IMR-90 (cell line): Measurements from ENCODE around the gene LETM1. TPM values are rescaled to one million over a fixed set of nuclear protein-coding genes. Genes with fewer than 3 reads are reported as not detected.

ENCODE experiments used
- ATAC-seq: fragments of 200-7000 bp; cut with Tn5 transposase; 2 replicates; pipeline ENCODE4 v1.9.1; 2020; ENCODE audit warnings: low read depth, mild to moderate bottlenecking, moderate library complexity
- BruUV-seq: library from RNA; stranded (reverse); fragments of 400-500 nt; replicated peaks from 2 replicates; lab custom pipeline; 2021; lab: Mats Ljungman, UMichigan
- CTCF ChIA-PET: fragments of 300-600 bp; formaldehyde crosslinking; extraction: SDS; loops from one replicate; lab custom pipeline; 2021; ENCODE audit warnings: antibody characterized with exemption; lab: Yijun Ruan, JAX
- POLR2A ChIA-PET: fragments of 300-600 bp; sonication (Branson Sonifier 250); formaldehyde crosslinking; loops from one replicate; lab custom pipeline; 2022; ENCODE audit warnings: antibody characterized with exemption; ENCODE audit not compliant: unreplicated experiment; lab: Charles Lee
- DNase-seq: peaks from one replicate; pipeline ENCODE4 v3.0.0; 2013
- H2AFZ ChIP-seq: replicated peaks from 2 replicates; pipeline ENCODE3; 2013; ENCODE audit warnings: low read length, mild to moderate bottlenecking; ENCODE audit not compliant: poor library complexity
- H2AK5ac ChIP-seq: 2 replicates; pipeline ENCODE4 v1.6.1; 2013; ENCODE audit warnings: low read depth, low read length, inconsistent platforms
- H2AK9ac ChIP-seq: replicated peaks from 2 replicates; pipeline ENCODE3; 2013; ENCODE audit warnings: mild to moderate bottlenecking, low read depth, low read length, moderate library complexity; ENCODE audit not compliant: poor library complexity
- H2BK120ac ChIP-seq: 2 replicates; pipeline ENCODE4 v1.6.1; 2013; ENCODE audit warnings: low read depth, low read length, inconsistent platforms
- H2BK15ac ChIP-seq: 3 replicates; pipeline ENCODE4 v1.6.1; 2013; ENCODE audit warnings: low read depth, low read length, inconsistent platforms
- H2BK20ac ChIP-seq: 2 replicates; pipeline ENCODE4 v1.6.1; 2013; ENCODE audit warnings: low read depth, mild to moderate bottlenecking, inconsistent platforms, low read length, moderate library complexity
- H2BK5ac ChIP-seq: 2 replicates; pipeline ENCODE4 v1.6.1; 2013; ENCODE audit warnings: mild to moderate bottlenecking, low read depth, low read length, inconsistent platforms; ENCODE audit not compliant: poor library complexity, severe bottlenecking
- H3K14ac ChIP-seq: replicated peaks from 2 replicates; pipeline ENCODE4 v1.6.1; 2013; ENCODE audit warnings: low read depth, low read length, inconsistent platforms
- H3K18ac ChIP-seq: 2 replicates; pipeline ENCODE4 v1.6.1; 2013; ENCODE audit warnings: low read depth, low read length, control low read depth
- H3K23ac ChIP-seq: 2 replicates; pipeline ENCODE4 v1.6.1; 2013; ENCODE audit warnings: low read depth, low read length, inconsistent platforms
- H3K27ac ChIP-seq: 2 replicates; pipeline ENCODE4 v1.5.1; 2013; ENCODE audit warnings: mild to moderate bottlenecking, control low read depth, low read length; ENCODE audit not compliant: insufficient read depth
- H3K27me3 ChIP-seq: 2 replicates; pipeline ENCODE4 v1.6.1; 2013; ENCODE audit warnings: low read length; ENCODE audit not compliant: control insufficient read depth, insufficient read depth
- H3K36me3 ChIP-seq: 2 replicates; pipeline ENCODE4 v1.6.1; 2013; ENCODE audit warnings: low read length, mixed read lengths; ENCODE audit not compliant: control insufficient read depth, insufficient read depth
- H3K4ac ChIP-seq: 2 replicates; pipeline ENCODE4 v1.6.1; 2013; ENCODE audit warnings: low read depth, low read length, inconsistent platforms
- H3K4me1 ChIP-seq: 2 replicates; pipeline ENCODE4 v1.6.1; 2013; ENCODE audit warnings: low read length, mixed read lengths; ENCODE audit not compliant: control insufficient read depth, insufficient read depth
- H3K4me2 ChIP-seq: 2 replicates; pipeline ENCODE4 v1.6.1; 2013; ENCODE audit warnings: low read depth, mild to moderate bottlenecking, control low read depth, low read length, moderate library complexity
- H3K4me3 ChIP-seq: 2 replicates; pipeline ENCODE4 v1.5.1; 2013; ENCODE audit warnings: low read depth, mild to moderate bottlenecking, control low read depth, low read length, moderate library complexity; ENCODE audit not compliant: insufficient read depth
- H3K56ac ChIP-seq: 2 replicates; pipeline ENCODE4 v1.6.1; 2013; ENCODE audit warnings: low read length, inconsistent platforms; ENCODE audit not compliant: insufficient read depth; ENCODE audit errors: extremely low read depth
- H3K79me1 ChIP-seq, 2 experiments: 2 replicates each; pipeline ENCODE4 v1.6.1; 2013; ENCODE audit warnings: low read length in 2 of 2, inconsistent platforms in 1 of 2, low read depth in 1 of 2
- H3K9ac ChIP-seq: 2 replicates; pipeline ENCODE4 v1.6.1; 2013; ENCODE audit warnings: low read depth, low read length, control low read depth
- H3K9me1 ChIP-seq: 2 replicates; pipeline ENCODE4 v1.6.1; 2013; ENCODE audit warnings: low read length, inconsistent platforms; ENCODE audit not compliant: insufficient read depth
- H3K9me3 ChIP-seq: 2 replicates; pipeline ENCODE4 v1.6.1; 2013; ENCODE audit warnings: low read length; ENCODE audit not compliant: control insufficient read depth, insufficient read depth
- H4K20me1 ChIP-seq: 2 replicates; pipeline ENCODE4 v1.6.1; 2013; ENCODE audit warnings: low read length, inconsistent platforms; ENCODE audit not compliant: insufficient read depth
- H4K5ac ChIP-seq: 2 replicates; pipeline ENCODE4 v1.6.1; 2013; ENCODE audit warnings: mild to moderate bottlenecking, low read depth, low read length, control low read depth
- H4K8ac ChIP-seq, 2 experiments: 2 replicates each; pipeline ENCODE4 v1.6.1; 2013; ENCODE audit warnings: low read depth in 2 of 2, low read length in 2 of 2, control low read depth in 1 of 2, inconsistent platforms in 1 of 2
- H4K91ac ChIP-seq: 2 replicates; pipeline ENCODE4 v1.6.1; 2013; ENCODE audit warnings: low read depth, low read length, inconsistent platforms; ENCODE audit not compliant: insufficient read depth
- BHLHE40 ChIP-seq: fragments of 150-350 bp; IDR thresholded peaks from 2 replicates; pipeline ENCODE4 v1.6.1; 2016; ENCODE audit warnings: mild to moderate bottlenecking, low read depth, low read length
- CHD1 ChIP-seq: IDR thresholded peaks from 2 replicates; pipeline ENCODE4 v1.6.1; 2012; ENCODE audit warnings: low read depth, low read length, improper control_type of control experiment
- FOS ChIP-seq: fragments of 150-350 bp; IDR thresholded peaks from 2 replicates; pipeline ENCODE4 v1.6.1; 2016; ENCODE audit warnings: low read depth, low read length
- MAFK ChIP-seq: IDR thresholded peaks from 2 replicates; pipeline ENCODE4 v1.6.1; 2012; ENCODE audit warnings: low read depth, low read length, improper control_type of control experiment
- MXI1 ChIP-seq: IDR thresholded peaks from 2 replicates; pipeline ENCODE4 v1.6.1; 2012; ENCODE audit warnings: low read depth, mild to moderate bottlenecking, low read length, moderate library complexity, borderline replicate concordance
- NFE2L2 ChIP-seq: fragments of 150-350 bp; IDR thresholded peaks from 2 replicates; pipeline ENCODE4 v1.6.1; 2016; ENCODE audit warnings: low read depth, mild to moderate bottlenecking, low read length
- POLR2A ChIP-seq: IDR thresholded peaks from 2 replicates; pipeline ENCODE4 v1.6.1; 2012; ENCODE audit warnings: mild to moderate bottlenecking, low read depth, low read length
- RAD21 ChIP-seq: IDR thresholded peaks from 2 replicates; pipeline ENCODE4 v1.6.1; 2012; ENCODE audit warnings: low read length, improper control_type of control experiment
- RCOR1 ChIP-seq: IDR thresholded peaks from 2 replicates; pipeline ENCODE4 v1.6.1; 2012; ENCODE audit warnings: mild to moderate bottlenecking, low read length, improper control_type of control experiment; ENCODE audit not compliant: insufficient replicate concordance
- RFX5 ChIP-seq: IDR thresholded peaks from 2 replicates; pipeline ENCODE4 v1.8.0; 2012; ENCODE audit warnings: low read depth, mild to moderate bottlenecking, low read length, moderate library complexity
- SMC3 ChIP-seq: fragments of 150-350 bp; IDR thresholded peaks from 2 replicates; pipeline ENCODE4 v1.6.1; 2016; ENCODE audit warnings: low read depth, mild to moderate bottlenecking, antibody characterized with exemption, low read length, moderate library complexity
- USF2 ChIP-seq: fragments of 150-350 bp; IDR thresholded peaks from 2 replicates; pipeline ENCODE4 v1.6.1; 2017; ENCODE audit warnings: mild to moderate bottlenecking, antibody characterized with exemption, low read length, low read depth
- WGBS, 2 experiments: methylation state at CpG; one replicate each; pipeline versions ENCODE4 v1.1.5 to v1.1.7; 2013; ENCODE audit warnings: missing lambda C conversion rate in 2 of 2; ENCODE audit not compliant: insufficient read length in 1 of 2; ENCODE audit errors: extremely low coverage in 2 of 2; 5-methylcytosine and 5-hydroxymethylcytosine counted together
- dilution Hi-C: fragments of 300-500 bp; cut with HindIII; formaldehyde crosslinking; loops from one replicate; pipeline ENCODE4 v1.14.3; 2018; ENCODE audit warnings: low sequenced_read_pairs; ENCODE audit not compliant: unreplicated experiment
- in situ Hi-C: fragments of 300-500 bp; cut with MboI; formaldehyde crosslinking; loops from 3 replicates; pipeline ENCODE4 v1.14.3; 2019; ENCODE audit warnings: low sequenced_read_pairs, inconsistent platforms, mixed read lengths
- intact Hi-C: fragments of 100-400 bp; cut with micrococcal nuclease; formaldehyde crosslinking; loops from 2 replicates; pipeline ENCODE4 v1.10.0; 2022
- polyA plus RNA-seq, 3 experiments: library from polyadenylated mRNA; depleted of rRNA; stranded (reverse); fragments of >200 nt; gene quantifications; 2 replicates each; pipeline ENCODE4 v1.2.3, GENCODE V29; 2012; ENCODE audit warnings: low replicate concordance in 1 of 3
- total RNA-seq: library from RNA; depleted of rRNA; stranded (reverse); fragments of >200 nt; gene quantifications from 2 replicates; pipeline ENCODE4 v1.2.3, GENCODE V29; 2012
- TF ChIP-seq, protein P1 (sequence below): fragments of 150-350 bp; IDR thresholded peaks from 2 replicates; pipeline ENCODE4 v1.6.1; 2016; ENCODE audit warnings: low read depth, mild to moderate bottlenecking, low read length, moderate library complexity, borderline replicate concordance

The LETM1 gene
- total and polyA plus RNA-seq, 2 of the 4 experiments (the other 2 are of a cell fraction) = 25.0 to 49.3 TPM

DNA sequence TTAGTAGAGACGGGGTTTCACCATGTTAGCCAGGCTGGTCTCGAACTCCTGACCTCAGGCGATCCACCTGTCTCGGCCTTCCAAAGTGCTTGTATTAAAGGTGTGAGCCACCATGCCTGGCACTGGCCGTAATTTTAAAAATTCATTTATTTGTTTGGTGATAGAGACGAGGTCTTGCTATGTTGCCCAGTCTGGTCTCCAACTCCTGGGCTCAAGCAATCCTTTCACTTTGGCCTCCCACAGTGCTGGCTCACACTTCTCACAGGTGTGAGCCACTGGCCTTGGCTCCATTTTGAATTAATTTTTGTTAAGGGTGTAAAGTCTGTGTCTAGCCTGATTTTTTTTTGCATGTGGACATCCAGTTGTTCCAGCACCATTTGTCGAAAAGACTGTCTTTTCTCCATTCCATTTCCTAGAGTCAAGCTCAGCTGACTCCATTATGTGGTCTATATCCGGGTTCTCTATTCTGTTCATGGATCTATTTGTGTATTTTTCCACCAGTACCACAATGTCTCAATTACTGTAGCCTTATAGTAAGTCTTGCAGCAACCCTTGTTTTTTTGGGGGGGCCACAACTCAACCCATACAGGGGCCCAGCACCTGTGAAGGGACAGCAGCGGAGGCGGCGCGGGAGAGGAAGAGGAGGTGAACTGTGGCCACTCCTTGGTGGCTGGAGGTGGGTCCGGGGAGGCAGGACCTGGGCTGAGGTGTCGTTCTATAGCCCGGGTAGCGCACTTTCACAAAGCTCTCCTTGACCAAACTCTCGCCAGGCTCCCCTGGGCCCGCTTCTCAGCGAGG, 13.8 kb upstream of the LETM1 start:
- peak overlapping the region; percentile 85 for H3K4me2 ChIP-seq
- H3K23ac ChIP-seq = peak overlapping the region; percentile 78; the same call in 1 of the 2 replicates
- TF ChIP-seq MXI1 (no peak), FOS (no peak), MAFK (no peak), BHLHE40 (no peak), RCOR1 (no peak), RFX5 (no peak), POLR2A (no peak), NFE2L2 (no peak), CHD1 (no peak), USF2 (no peak), SMC3 (no peak), RAD21 (no peak)
- TF ChIP-seq, protein P1, sequence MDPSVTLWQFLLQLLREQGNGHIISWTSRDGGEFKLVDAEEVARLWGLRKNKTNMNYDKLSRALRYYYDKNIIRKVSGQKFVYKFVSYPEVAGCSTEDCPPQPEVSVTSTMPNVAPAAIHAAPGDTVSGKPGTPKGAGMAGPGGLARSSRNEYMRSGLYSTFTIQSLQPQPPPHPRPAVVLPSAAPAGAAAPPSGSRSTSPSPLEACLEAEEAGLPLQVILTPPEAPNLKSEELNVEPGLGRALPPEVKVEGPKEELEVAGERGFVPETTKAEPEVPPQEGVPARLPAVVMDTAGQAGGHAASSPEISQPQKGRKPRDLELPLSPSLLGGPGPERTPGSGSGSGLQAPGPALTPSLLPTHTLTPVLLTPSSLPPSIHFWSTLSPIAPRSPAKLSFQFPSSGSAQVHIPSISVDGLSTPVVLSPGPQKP = no peak
- no peak overlapping the region for H2BK15ac ChIP-seq
- peak overlapping the region; percentile 96 for H3K27ac ChIP-seq
- no peak overlapping the region; the same call in 1 of the 2 replicates for H2BK120ac ChIP-seq
- dilution Hi-C loops (no loop called here), intact Hi-C loops (loop anchor here (2.0 kb wide), 1 partner anchor 13 kb away; the partner anchor contains the start of gene LETM1), in situ Hi-C loops (no loop called here)
- H3K14ac ChIP-seq = peak overlapping the region; percentile 69; the same call in 1 of the 2 replicates
- peak overlapping the region; percentile 43; the same call in 1 of the 2 replicates for H4K91ac ChIP-seq
- H3K36me3 ChIP-seq = no peaks in the 10 kb centered on the region
- peak overlapping the region; percentile 95 for H3K4me3 ChIP-seq
- H2BK5ac ChIP-seq = no peak overlapping the region
- 0 out of 2 replicates have a peak overlapping the region, but pooled peaks have one; percentile 46 for H3K56ac ChIP-seq
- peak overlapping the region; percentile 96 for H2AK9ac ChIP-seq
- CTCF ChIA-PET = no interaction called here
- H3K9ac ChIP-seq = peak overlapping the region; percentile 83
- ATAC-seq = no peak
- H4K5ac ChIP-seq = peak overlapping the region; percentile 56; the same call in 1 of the 2 replicates
- no peak overlapping the region for H3K18ac ChIP-seq
- no peak overlapping the region for H2BK20ac ChIP-seq
- BruUV-seq = no TSS peak
- H3K4ac ChIP-seq = peak overlapping the region; percentile 74
- peak overlapping the region; percentile 81 to 87; a peak in 2 of 4 replicates for H4K8ac ChIP-seq
- no peaks in the 10 kb centered on the region for H3K9me3 ChIP-seq
- H3K79me1 ChIP-seq = peaks cover 2 to 21% of the 10 kb centered on the region in 2 experiments; a peak in 2 of 4 replicates
- WGBS, 2 experiments = 0% methylated on average over 6 of the region's 19 CpGs; no CpG with 5 or more reads in 1 of the 2 experiments
- H3K9me1 ChIP-seq = peaks cover 9% of the 10 kb centered on the region
- H3K27me3 ChIP-seq = peaks cover 2% of the 10 kb centered on the region; the same call in 1 of the 2 replicates
- no peak for DNase-seq
- peaks cover 13% of the 10 kb centered on the region for H3K4me1 ChIP-seq
- H4K20me1 ChIP-seq = peaks cover 10% of the 10 kb centered on the region
- POLR2A ChIA-PET = no interaction called here
- H2AK5ac ChIP-seq = peak overlapping the region; percentile 61
- H2AFZ ChIP-seq = peak overlapping the region; percentile 94
